Calu3 (cell line): ENCODE results near the gene UACA. TPM values are rescaled to one million over a fixed set of nuclear protein-coding genes. Genes with fewer than 3 reads are reported as not detected.

Source experiments
- BruUV-seq: library from RNA; stranded (reverse); fragments of 400-500 nt; replicated peaks from 2 replicates; lab custom pipeline; 2021; lab: Mats Ljungman, UMichigan
- CTCF ChIA-PET: fragments of 300-600 bp; sonication (Branson Sonifier 250); formaldehyde crosslinking; loops from one replicate; lab custom pipeline; 2022; ENCODE audit warnings: antibody characterized with exemption; lab: Charles Lee
- DNase-seq: peaks from one replicate; pipeline ENCODE4 v3.0.0; 2022
- H3K27ac Mint-ChIP-seq: one replicate; pipeline ENCODE4 v1.8.0; 2022; ENCODE audit warnings: mixed read lengths; ENCODE audit not compliant: unreplicated experiment
- H3K27me3 Mint-ChIP-seq: one replicate; pipeline ENCODE4 v1.8.0; 2022; ENCODE audit warnings: mixed read lengths; ENCODE audit not compliant: unreplicated experiment
- H3K36me3 Mint-ChIP-seq: one replicate; pipeline ENCODE4 v1.8.0; 2022; ENCODE audit warnings: mild to moderate bottlenecking, moderate library complexity, mixed read lengths; ENCODE audit not compliant: insufficient read depth, unreplicated experiment
- H3K4me1 Mint-ChIP-seq: one replicate; pipeline ENCODE4 v1.8.0; 2022; ENCODE audit warnings: mild to moderate bottlenecking, low read depth, mixed read lengths; ENCODE audit not compliant: unreplicated experiment
- H3K4me3 Mint-ChIP-seq: one replicate; pipeline ENCODE4 v1.8.0; 2022; ENCODE audit warnings: mild to moderate bottlenecking, low read depth, moderate library complexity, mixed read lengths; ENCODE audit not compliant: unreplicated experiment
- H3K9me3 Mint-ChIP-seq: one replicate; pipeline ENCODE4 v1.8.0; 2022; ENCODE audit warnings: low read depth, mixed read lengths; ENCODE audit not compliant: unreplicated experiment
- intact Hi-C: fragments of 100-400 bp; cut with micrococcal nuclease; formaldehyde crosslinking; loops from one replicate; pipeline ENCODE4 v1.10.0; 2022; ENCODE audit not compliant: unreplicated experiment
- total RNA-seq: library from RNA; stranded (reverse); gene quantifications from 2 replicates; pipeline ENCODE4 v1.2.3, GENCODE V29; 2022
- TF ChIP-seq, protein P1 (sequence below): fragments of 200-600 bp; IDR thresholded peaks from one replicate; pipeline ENCODE4 v1.8.0; 2022; ENCODE audit warnings: antibody characterized with exemption; ENCODE audit not compliant: unreplicated experiment

The UACA gene
- total RNA-seq, 1 experiment from 2014 or later = 35.5 TPM

GRCh38 chr15:70783041-70783440 is 19.7 kb upstream of the UACA start:
- no peaks in the 10 kb centered on the region for H3K36me3 Mint-ChIP-seq
- H3K4me3 Mint-ChIP-seq = no peak overlapping the region
- H3K9me3 Mint-ChIP-seq = no peaks in the 10 kb centered on the region
- CTCF ChIA-PET = interaction anchor here (0.7 to 1.4 kb wide), 5 partner anchors 17 to 110 kb away, joined by 3 read pairs; no protein-coding TSS in a partner anchor
- DNase-seq = peak; percentile 33
- TF ChIP-seq, protein P1, sequence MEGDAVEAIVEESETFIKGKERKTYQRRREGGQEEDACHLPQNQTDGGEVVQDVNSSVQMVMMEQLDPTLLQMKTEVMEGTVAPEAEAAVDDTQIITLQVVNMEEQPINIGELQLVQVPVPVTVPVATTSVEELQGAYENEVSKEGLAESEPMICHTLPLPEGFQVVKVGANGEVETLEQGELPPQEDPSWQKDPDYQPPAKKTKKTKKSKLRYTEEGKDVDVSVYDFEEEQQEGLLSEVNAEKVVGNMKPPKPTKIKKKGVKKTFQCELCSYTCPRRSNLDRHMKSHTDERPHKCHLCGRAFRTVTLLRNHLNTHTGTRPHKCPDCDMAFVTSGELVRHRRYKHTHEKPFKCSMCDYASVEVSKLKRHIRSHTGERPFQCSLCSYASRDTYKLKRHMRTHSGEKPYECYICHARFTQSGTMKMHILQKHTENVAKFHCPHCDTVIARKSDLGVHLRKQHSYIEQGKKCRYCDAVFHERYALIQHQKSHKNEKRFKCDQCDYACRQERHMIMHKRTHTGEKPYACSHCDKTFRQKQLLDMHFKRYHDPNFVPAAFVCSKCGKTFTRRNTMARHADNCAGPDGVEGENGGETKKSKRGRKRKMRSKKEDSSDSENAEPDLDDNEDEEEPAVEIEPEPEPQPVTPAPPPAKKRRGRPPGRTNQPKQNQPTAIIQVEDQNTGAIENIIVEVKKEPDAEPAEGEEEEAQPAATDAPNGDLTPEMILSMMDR = no peak
- H3K27ac Mint-ChIP-seq = no peak overlapping the region
- H3K27me3 Mint-ChIP-seq = no peaks in the 10 kb centered on the region
- BruUV-seq = no TSS peak
- peaks cover 54% of the 10 kb centered on the region for H3K4me1 Mint-ChIP-seq
- intact Hi-C loops = no loop called here

- DNase-seq = peak; percentile 39
- peaks cover 9% of the 10 kb centered on the region for H3K9me3 Mint-ChIP-seq
- no peak overlapping the region for H3K4me3 Mint-ChIP-seq
- H3K4me1 Mint-ChIP-seq = peaks cover 62% of the 10 kb centered on the region
- no peaks in the 10 kb centered on the region for H3K36me3 Mint-ChIP-seq
- H3K27ac Mint-ChIP-seq = no peak overlapping the region
- CTCF ChIA-PET = interaction anchor here (1.1 kb wide), 1 partner anchor 19 kb away, joined by 3 read pairs; no protein-coding TSS in a partner anchor
- TF ChIP-seq, protein P1 = no peak
- H3K27me3 Mint-ChIP-seq = no peaks in the 10 kb centered on the region
- intact Hi-C loops = no loop called here
- no TSS peak for BruUV-seq
Measured at GRCh38 chr15:70781236-70781635, 17.9 kb upstream of the UACA start.

- no peaks in the 10 kb centered on the region for H3K27me3 Mint-ChIP-seq
- no peak overlapping the region for H3K4me3 Mint-ChIP-seq
- H3K36me3 Mint-ChIP-seq = no peaks in the 10 kb centered on the region
- H3K4me1 Mint-ChIP-seq = peaks cover 41% of the 10 kb centered on the region
- no TSS peak for BruUV-seq
- peaks cover 9% of the 10 kb centered on the region for H3K9me3 Mint-ChIP-seq
- H3K27ac Mint-ChIP-seq = no peak overlapping the region
- CTCF ChIA-PET = interaction anchor here (1.1 kb wide), 1 partner anchor 209 kb away, joined by 4 read pairs; no protein-coding TSS in a partner anchor
- DNase-seq = no peak
- intact Hi-C loops = no loop called here
- TF ChIP-seq, protein P1 = no peak
Measured at GRCh38 chr15:70778258-70779076, 15.1 kb upstream of the UACA start.

- Mint-ChIP-seq H3K9me3 (peaks cover 9% of the 10 kb centered on the region), H3K4me1 (peaks cover 41% of the 10 kb centered on the region), H3K27ac (no peak overlapping the region), H3K36me3 (no peaks in the 10 kb centered on the region), H3K4me3 (no peak overlapping the region), H3K27me3 (no peaks in the 10 kb centered on the region)
- TF ChIP-seq, protein P1 = no peak
- no peak for DNase-seq
- CTCF ChIA-PET = no interaction called here
- BruUV-seq = no TSS peak
- intact Hi-C loops = no loop called here
Measured at GRCh38 chr15:70777170-70777926, 14.0 kb upstream of the UACA start.
